Astrocyte of the spinal cord (primary cell): ENCODE measurements around the gene TTC9C.
"Not testable (repeated sequence)": the region's sequence is repeated elsewhere in the genome, so short reads cannot be mapped to it uniquely, and the experiment has no call there.

Experiments used
- DNase-seq: peaks from one replicate; pipeline ENCODE4 v3.0.0; 2011; ENCODE audit warnings: low read depth, low spot score
- H3K4me3 ChIP-seq: 2 replicates; pipeline ENCODE4 v1.5.1; 2011; ENCODE audit warnings: low read depth, mild to moderate bottlenecking, low read length, moderate library complexity
- CTCF ChIP-seq: IDR thresholded peaks from 2 replicates; pipeline ENCODE4 v1.5.1; 2012; ENCODE audit warnings: low read depth, mild to moderate bottlenecking, low read length, inconsistent platforms
- in situ Hi-C: cut with HindIII; loops from 2 replicates; pipeline ENCODE4 v1.10.0; 2017; ENCODE audit warnings: low sequenced_read_pairs

Gene TTC9C

GRCh38 chr11:62726915-62727164, 1.4 kb upstream of the TTC9C start:
- no peak for TF ChIP-seq CTCF
- in situ Hi-C loops: no loop called here
- H3K4me3 ChIP-seq: peak overlapping the region; percentile 78
- no peak for DNase-seq

GRCh38 chr11:62727165-62727871, 968 bp upstream of the TTC9C start, which contains the start of gene HNRNPUL2:
Gene HNRNPUL2, minus strand, starts transcription at chr11:62727457. Its CDS starts 301 bp downstream, at chr11:62727156.
- in situ Hi-C loops: no loop called here
- peak; percentile 99 for DNase-seq

GRCh38 chr11:62727872-62728170, 465 bp upstream of the TTC9C start:
- TF ChIP-seq CTCF: no peak
- peak overlapping the region; percentile 78 for H3K4me3 ChIP-seq
- in situ Hi-C loops: no loop called here
- DNase-seq: peak; percentile 98

More at GRCh38 chr11:62727165-62727871, 968 bp upstream of the TTC9C start, which contains the start of gene HNRNPUL2:
- peak within 1 kb of the TSS; percentile 78 for H3K4me3 ChIP-seq
- peak; percentile 6 for TF ChIP-seq CTCF

- DNase-seq, in situ Hi-C loops: not testable (repeated sequence)
- peak overlapping the region; percentile 78 for H3K4me3 ChIP-seq
These were observed 1.8 kb downstream of the TTC9C start for GRCh38 chr11:62730076-62730475.

GRCh38 chr11:62732830-62733229, 4.5 kb downstream of the TTC9C start:
- no peak for TF ChIP-seq CTCF
- in situ Hi-C loops: no loop called here
- peak; percentile 29 for DNase-seq
- no peak overlapping the region for H3K4me3 ChIP-seq

GRCh38 chr11:62737196-62737595, 8.9 kb downstream of the TTC9C start:
- no peak overlapping the region for H3K4me3 ChIP-seq
- in situ Hi-C loops: no loop called here
- no peak for DNase-seq
- no peak for TF ChIP-seq CTCF

GRCh38 chr11:62747475-62748160, 19.3 kb downstream of the TTC9C start:
- in situ Hi-C loops: no loop called here
- no peak for TF ChIP-seq CTCF
- no peak for DNase-seq
- H3K4me3 ChIP-seq: no peak overlapping the region

- H3K4me3 ChIP-seq, DNase-seq, in situ Hi-C loops: not testable (repeated sequence)
These were observed 21.6 kb downstream of the TTC9C start for GRCh38 chr11:62749931-62750330.
